GM18951 (cell line): ENCODE data around the gene ADA.
"Not testable (repeated sequence)": the region's sequence is repeated elsewhere in the genome, so short reads cannot be mapped to it uniquely, and the experiment has no call there.

ENCODE experiments used
- POLR2A ChIP-seq: IDR thresholded peaks from 4 replicates; pipeline ENCODE4 v1.6.1; 2011; ENCODE audit warnings: mild to moderate bottlenecking; ENCODE audit not compliant: insufficient read length, insufficient read depth; ENCODE audit errors: extremely low read depth
- in situ Hi-C: fragments of 300-500 bp; cut with MboI; formaldehyde crosslinking; loops from one replicate; pipeline ENCODE4 v1.12.0; 2022; ENCODE audit warnings: low sequenced_read_pairs, mixed read lengths, inconsistent platforms; ENCODE audit not compliant: unreplicated experiment

ADA gene

DNA sequence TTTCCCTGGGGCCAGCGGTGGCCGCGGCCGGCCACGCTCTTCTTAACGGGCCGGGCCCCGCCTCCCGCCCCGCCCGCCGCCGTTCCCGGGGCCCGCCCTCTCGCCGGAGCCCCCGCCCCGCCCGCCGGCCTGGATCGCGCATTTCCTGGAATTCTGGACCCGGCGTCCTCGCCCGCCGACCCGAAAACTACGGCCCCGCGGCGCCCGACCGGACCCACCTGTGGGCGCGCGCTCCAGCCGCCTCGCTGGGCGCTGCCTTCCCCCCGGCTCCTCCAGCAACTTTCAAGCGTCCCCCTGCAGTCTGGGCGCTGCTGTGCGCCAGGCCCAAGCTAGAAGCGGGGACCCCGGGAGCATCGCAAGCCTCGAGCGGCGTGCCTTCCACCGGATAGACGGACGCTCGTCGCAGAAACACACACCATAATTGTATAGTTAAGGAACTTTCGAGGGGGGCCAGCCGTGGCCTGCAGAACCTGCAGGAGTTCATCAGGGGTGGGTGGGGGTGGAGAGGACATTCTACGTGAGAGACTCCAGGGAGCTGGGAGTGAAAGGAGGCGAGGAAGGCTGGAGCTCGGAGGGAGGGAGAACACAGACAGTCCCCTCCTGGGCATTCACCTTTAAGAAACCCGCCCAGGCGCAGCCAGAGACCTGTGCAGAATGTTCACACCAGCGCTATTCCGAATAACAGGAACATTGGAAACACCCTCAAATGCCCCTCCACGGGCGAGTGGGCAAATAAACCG, at the start of gene ADA:
Gene ADA, minus strand, starts transcription at position 16 of the 740 bp plus-strand sequence. CDS start 92 bp downstream, outside the sequence.
- in situ Hi-C loops: no loop called here
- TF ChIP-seq POLR2A: no peak

DNA sequence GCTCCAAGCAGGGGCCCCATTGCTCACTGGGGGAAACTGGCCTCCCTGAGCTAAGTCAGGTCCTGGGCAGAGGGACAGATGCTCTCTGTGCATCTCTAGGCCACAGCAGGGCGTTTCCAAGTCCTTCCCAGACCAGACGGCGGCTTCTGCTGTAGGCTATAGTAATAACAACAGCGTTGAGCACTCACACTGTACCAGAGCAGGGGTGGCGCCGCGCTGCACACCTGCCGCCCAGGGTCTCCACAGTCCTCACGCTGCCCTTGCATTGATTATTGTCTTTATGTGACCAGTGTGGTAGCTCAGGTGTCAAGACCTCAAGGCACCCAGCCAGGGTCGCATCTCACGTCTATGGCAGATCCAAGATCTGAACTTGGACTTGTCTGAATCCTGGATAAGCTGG, 48.8 kb upstream of the ADA start:
- in situ Hi-C loops: no loop called here
- no peak for TF ChIP-seq POLR2A

DNA sequence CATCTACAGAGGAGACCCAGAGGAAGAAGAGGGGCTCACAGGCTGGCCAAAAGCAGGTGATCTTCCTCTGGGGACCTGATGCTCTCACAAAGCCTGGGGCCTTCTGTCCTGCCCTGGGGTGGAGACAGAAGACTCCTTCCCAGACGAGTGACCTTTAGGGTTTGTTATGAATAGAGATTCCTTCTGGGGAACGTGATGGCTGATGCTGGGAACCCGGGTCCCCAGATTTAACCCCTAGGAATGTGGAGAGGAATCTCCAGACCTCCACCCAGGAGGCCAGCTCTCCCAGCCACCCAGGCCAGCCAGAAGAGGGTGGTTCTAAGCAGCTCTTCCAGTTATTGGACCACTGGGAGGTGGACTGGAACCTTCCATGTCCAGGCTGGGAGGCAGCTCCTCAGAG, 46.9 kb upstream of the ADA start:
- no peak for TF ChIP-seq POLR2A
- in situ Hi-C loops: no loop called here

DNA sequence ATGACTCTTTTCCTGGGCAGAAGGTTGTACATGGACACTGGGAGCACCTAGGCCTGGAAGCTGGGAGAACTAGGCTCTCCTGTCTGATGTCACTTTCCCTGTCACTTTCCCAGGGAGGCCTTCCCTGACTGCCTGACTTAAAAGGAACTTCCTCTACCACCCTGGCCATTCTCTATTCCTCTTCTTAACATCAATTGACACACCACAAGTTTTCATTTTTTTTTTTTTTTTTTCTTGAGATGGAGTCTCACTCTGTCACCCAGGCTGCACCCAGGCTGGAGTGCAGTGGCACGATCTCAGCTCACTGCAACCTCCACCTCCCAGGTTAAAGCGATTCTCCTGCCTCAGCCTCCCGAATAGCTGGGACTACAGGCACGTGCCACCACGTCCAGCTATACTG, 45.5 kb upstream of the ADA start:
- in situ Hi-C loops: not testable (repeated sequence)

DNA sequence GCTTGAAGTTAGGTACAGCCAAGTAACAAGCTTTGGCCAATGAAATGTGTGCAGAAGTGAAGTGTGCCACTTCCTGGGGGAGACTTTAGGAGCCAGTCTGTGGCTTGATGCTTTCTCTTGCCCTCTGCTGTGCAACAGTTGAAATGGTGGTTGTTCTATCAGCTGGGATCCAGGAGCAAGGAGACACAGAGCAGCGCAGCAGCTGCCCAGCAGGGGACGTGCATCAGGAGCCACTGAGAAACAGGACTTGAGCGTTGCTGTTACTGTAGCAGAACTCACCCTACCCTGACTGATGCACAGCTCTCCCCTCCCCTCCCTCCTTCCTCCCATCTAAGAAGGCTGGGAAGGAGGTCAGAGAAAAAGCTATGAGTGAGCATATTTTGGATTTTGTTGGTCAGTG, 44.8 kb upstream of the ADA start:
- TF ChIP-seq POLR2A: no peak
- in situ Hi-C loops: no loop called here

DNA sequence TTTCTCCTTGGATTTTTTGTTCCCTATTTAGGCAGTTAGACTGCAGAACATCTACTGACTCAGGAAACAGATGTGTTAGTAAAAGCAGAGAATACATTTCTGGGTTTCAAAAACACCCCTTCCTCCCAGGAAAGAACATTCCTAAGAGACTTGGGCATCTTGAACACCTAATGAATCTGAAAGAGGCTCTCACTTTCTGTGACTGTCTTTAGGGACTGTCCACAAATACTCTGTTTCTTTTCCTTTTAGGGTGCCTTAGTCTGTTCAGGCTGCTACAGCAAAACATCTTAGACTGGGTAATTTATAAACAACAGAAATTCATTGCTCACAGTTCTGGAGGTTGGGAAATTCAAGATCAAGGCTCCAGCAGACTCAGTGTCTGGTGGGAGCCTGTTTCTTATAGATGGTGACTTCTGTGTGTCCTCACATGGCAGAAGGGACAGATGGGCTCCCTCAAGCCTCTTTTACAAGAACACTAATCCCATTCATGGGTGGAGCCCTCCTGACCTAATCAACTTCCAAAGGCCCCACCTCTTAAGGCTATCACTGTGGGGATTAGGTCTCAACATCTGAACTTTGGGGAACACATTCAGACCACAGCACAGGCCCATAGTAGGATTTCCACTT, 44.3 kb upstream of the ADA start:
- in situ Hi-C loops: no loop called here
- no peak for TF ChIP-seq POLR2A

DNA sequence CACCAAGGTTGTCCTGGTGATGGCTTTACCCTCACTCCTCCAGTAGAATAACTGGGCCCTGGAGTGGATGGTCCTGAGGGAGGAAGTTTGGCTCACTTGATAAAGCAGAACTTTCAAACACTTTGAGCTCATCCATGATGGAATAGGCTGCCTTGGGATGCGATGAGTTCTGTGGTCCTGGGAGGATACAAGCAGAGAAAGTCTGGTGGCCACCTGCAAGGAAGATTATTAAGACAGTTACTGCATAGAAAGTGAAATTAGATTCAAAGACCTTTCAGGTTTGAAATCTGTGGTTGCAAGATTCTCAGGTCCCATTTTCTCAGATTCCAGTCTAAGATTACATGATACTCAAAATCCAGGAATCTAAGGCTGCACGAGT, 43.8 kb upstream of the ADA start:
- TF ChIP-seq POLR2A: no peak
- in situ Hi-C loops: no loop called here

DNA sequence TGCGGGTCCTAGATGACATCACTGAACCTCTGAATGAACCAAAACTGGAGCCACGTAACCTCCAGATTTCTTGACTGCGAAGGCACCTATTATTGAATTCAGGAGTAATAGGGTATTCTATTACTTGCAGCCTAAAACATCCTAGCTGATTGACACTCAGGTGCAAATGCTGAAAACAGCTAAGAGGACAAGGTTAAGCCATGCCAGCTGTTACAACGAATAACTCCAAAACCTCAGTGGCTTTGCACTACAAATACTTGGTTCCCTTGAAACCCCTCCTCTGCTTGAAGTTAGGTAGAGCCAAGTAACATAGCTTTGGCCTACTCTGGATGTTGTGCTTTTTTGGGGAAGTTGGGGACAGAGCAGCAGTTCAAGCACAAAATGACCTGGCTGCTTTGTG, 42.7 kb upstream of the ADA start:
- in situ Hi-C loops: no loop called here
- TF ChIP-seq POLR2A: no peak

DNA sequence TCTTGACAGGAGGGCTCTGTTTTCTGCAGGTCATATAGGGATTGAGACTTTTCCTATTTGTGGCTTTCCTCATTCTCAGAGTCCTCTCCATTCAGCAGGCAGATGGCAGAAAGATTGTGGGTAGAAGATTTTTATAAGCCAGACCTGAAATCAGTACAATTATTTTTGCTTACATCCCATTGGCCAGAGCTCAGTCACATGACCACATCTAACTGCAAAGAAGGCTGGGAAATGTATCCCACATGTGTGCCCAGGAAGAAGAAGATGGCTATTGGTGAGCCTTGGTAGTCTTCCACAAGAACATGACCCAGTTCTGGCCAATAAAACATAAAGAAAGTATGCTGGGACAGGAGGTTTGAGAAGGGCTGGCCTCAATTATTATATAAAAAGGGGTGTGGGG, 42.1 kb upstream of the ADA start:
- no peak for TF ChIP-seq POLR2A
- in situ Hi-C loops: no loop called here

DNA sequence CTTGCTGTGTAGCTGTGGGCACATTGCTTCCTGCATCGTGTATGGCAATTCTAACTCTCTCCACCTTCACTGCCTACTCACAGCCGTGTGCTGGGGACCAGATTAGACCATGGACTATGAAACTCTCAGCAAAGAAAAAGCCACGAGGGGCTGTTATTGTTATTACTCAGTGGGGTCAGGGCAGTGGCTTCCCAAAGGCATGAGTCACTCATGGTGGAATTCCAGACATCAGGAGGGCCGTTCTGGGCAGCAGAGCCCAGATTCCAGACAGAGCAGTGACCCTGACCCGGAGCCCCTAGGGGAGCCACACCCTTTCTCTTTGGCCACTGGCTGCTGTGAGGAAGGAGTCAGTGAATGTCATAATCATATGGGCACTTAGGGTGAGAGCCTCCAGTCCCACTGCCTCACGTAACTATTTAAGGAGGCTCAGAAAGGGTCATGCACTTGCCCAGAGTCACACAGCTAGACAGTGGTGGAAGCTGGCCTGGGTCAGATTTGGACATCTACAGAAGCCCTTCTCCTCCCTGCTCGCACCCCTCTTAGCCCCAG, 41.5 kb upstream of the ADA start:
- no peak for TF ChIP-seq POLR2A
- in situ Hi-C loops: no loop called here

DNA sequence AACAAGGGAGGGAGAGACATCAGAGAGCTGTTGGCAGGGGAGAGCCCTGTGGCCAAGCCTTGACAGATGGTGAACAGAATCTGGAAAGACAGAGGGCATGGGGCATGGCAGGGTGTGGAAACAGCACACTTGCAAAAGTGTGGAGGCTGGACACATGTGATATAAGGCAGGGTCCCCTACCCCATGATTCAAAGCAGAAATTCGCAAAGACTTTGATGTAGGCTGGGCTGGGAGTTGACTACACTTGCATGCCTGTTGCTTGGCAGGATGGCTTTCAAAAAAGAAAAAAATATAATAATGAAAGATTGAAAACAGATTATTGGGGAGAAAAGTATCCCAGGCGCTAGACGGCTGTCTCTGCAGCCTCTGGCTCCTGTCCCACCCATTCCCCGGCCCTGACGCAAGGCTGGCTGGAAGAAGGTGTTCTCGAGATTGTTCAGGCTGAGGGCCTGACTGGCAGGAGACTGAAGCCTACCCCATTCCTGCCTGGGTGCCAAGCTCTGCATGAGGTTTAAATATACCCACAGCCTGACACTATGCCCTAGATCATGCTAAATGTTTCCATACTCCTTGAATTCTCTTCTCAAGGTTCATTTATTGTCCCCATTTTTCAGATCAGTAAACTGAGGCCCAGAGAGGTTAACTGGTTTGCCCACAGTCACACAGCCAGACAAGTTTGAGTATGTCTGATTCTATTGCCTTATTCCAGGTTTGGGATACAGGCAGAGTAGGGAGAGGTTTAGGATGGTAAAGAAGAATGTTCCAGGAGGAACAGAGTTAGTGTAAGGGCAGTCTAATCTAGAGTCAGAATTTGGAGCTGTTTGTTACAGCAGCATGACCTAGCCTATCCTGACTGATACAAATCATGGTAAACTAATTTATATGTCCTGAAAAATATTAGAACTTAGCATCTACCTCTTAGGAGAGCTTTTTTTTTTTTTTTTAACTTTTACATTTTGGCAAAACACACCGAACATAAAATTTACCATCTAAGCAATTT, 40.2 kb upstream of the ADA start:
- no peak for TF ChIP-seq POLR2A
- in situ Hi-C loops: no loop called here

DNA sequence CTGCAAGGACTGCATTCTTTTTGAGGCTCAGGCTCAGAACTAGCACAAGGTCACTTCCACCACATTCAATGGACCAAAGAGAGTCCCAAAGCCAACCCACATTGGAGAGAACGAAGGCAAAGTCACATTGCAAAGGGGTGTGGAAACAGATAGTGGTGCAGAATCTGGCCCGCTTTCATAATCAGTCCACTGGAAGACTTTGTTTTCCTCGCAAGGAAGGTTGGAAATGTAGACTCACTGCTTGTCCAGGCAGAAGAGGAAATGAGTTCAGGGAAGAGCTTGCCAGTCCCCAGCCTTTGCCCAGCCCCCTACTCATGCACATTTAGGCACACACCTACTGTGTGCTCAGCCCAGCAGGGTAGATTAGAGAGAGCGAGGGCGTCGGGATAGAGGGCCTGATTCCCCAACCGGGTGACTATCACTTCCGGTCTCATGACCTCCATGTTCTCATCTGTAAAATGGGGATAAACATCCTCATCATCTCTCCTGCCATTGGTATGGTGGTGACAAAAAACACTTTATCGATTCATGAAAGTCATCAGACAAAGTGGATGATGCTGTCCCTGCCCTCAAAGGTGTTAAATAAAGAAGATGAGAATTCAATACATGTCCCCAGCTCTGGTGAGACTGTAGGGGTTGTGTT, 39.4 kb upstream of the ADA start:
- in situ Hi-C loops: no loop called here
- TF ChIP-seq POLR2A: no peak

DNA sequence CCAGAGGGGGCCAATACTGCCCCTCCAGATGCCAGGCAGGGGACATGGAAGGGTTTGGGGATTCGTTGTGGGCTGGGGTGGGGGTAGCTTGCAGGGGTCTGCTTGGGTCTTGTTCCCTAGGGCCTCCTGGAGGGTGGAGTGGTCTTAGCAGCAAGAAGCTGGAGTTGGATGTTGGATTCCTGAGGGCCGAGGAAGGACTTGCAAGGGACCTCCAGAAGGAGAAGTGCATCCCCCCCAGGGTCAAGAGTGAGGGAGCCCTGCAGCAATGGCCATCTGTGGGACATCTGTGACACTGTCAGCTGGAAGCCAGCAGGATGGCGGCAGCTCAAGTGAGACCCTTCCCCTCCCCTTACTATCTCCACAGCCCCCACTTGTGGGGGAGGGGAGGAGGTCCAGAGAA, 38.3 kb upstream of the ADA start:
- in situ Hi-C loops: loop anchor here (5.0 kb wide), 1 partner anchor 182 kb away; no protein-coding TSS in a partner anchor
- no peak for TF ChIP-seq POLR2A
